SU-DHL-6 (cell line): ENCODE data around the gene MYH7B.

Experiments used
- H2AFZ ChIP-seq: fragments of 200-600 bp; sonication (generic); 2 replicates; pipeline ENCODE4 v1.6.1; 2014; ENCODE audit warnings: low read depth, mild to moderate bottlenecking, moderate library complexity, mixed read lengths, antibody characterized with exemption, low read length; ENCODE audit not compliant: severe bottlenecking
- H3F3A ChIP-seq: fragments of 200-600 bp; shearing (Covaris generic); 2 replicates; pipeline ENCODE4 v1.6.0; 2016; ENCODE audit warnings: antibody characterized with exemption, mild to moderate bottlenecking; ENCODE audit not compliant: insufficient read depth
- H3K27ac ChIP-seq: fragments of 200-600 bp; sonication (generic); 2 replicates; pipeline ENCODE4 v1.5.1; 2016; ENCODE audit warnings: low read depth, mild to moderate bottlenecking, low read length, moderate library complexity, mixed read lengths
- H3K27me3 ChIP-seq: fragments of 200-600 bp; sonication (generic), shearing (Covaris generic); 2 replicates; pipeline ENCODE4 v1.6.0; 2014; ENCODE audit warnings: mild to moderate bottlenecking, low read length
- H3K36me3 ChIP-seq: fragments of 200-600 bp; sonication (generic); 2 replicates; pipeline ENCODE4 v1.6.1; 2014; ENCODE audit warnings: mild to moderate bottlenecking, low read length, mixed read lengths
- H3K4me2 ChIP-seq: fragments of 300-600, 200-600 bp; shearing (Covaris generic), sonication (generic); 2 replicates; pipeline ENCODE4 v1.6.0; 2014; ENCODE audit warnings: low read length, low read depth, mild to moderate bottlenecking; ENCODE audit not compliant: poor library complexity, severe bottlenecking
- H3K4me3 ChIP-seq: fragments of 200-600 bp; sonication (generic); 2 replicates; pipeline ENCODE4 v1.5.1; 2014; ENCODE audit warnings: antibody characterized with exemption, low read length, mild to moderate bottlenecking, mixed read lengths; ENCODE audit not compliant: insufficient read depth, poor library complexity, severe bottlenecking
- H3K79me2 ChIP-seq: fragments of 200-600 bp; sonication (generic); 2 replicates; pipeline ENCODE4 v1.6.1; 2014; ENCODE audit warnings: mild to moderate bottlenecking, low read length, moderate library complexity; ENCODE audit not compliant: insufficient read depth
- H3K9ac ChIP-seq: fragments of 200-600 bp; sonication (generic); 2 replicates; pipeline ENCODE4 v1.7.0; 2014; ENCODE audit warnings: mild to moderate bottlenecking, low read length
- H3K9me2 ChIP-seq: fragments of 200-600 bp; sonication (generic); replicated peaks from 2 replicates; pipeline ENCODE4 v1.6.1; 2014; ENCODE audit warnings: low read length; ENCODE audit not compliant: insufficient read depth
- H3K9me3 ChIP-seq: fragments of 200-600 bp; sonication (generic); 2 replicates; pipeline ENCODE4 v1.6.1; 2014; ENCODE audit warnings: low read length, mixed read lengths; ENCODE audit not compliant: insufficient read depth
- H4K20me1 ChIP-seq: fragments of 200-600 bp; sonication (generic); 2 replicates; pipeline ENCODE4 v1.6.1; 2014; ENCODE audit warnings: low read depth, mild to moderate bottlenecking, antibody characterized with exemption, low read length, moderate library complexity, mixed read lengths
- EZH2phosphoT487 ChIP-seq: fragments of 200-600 bp; sonication (generic), shearing (Covaris generic); conservative IDR thresholded peaks from 2 replicates; pipeline ENCODE4 v1.6.1; 2018; ENCODE audit warnings: mild to moderate bottlenecking, antibody characterized with exemption, low read length, moderate library complexity, mixed read lengths
- TF ChIP-seq, protein P1 (sequence below): fragments of 200-600 bp; sonication (generic); IDR thresholded peaks from one replicate; pipeline ENCODE4 v1.5.1; 2017; ENCODE audit warnings: antibody characterized with exemption, mild to moderate bottlenecking, low read length, moderate library complexity; ENCODE audit not compliant: insufficient read depth, poor library complexity, severe bottlenecking

Gene MYH7B

DNA sequence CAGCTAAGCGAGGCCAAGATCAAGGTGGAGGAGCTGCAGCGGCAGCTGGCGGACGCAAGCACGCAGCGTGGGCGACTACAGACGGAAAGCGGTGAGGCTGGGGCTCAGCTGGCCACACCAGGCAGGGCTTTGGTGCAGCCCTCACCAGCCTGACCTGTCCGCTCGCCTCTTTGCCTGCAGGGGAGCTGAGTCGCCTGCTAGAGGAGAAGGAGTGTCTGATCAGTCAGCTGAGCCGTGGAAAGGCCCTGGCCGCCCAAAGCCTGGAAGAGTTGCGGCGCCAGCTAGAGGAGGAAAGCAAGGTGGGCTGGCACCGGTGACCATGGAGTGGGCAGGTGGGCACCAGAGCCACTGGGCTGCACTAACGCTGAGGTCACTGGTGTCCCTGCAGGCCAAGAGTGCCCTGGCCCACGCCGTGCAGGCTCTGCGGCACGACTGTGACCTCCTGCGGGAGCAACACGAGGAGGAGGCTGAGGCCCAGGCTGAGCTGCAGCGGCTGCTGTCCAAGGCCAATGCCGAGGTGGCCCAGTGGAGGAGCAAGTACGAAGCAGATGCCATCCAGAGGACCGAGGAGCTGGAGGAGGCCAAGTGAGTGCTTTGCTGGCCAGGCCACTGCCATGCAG lies 42.8 kb downstream of the MYH7B start:
- no peak overlapping the region for H3K4me3 ChIP-seq
- H3F3A ChIP-seq = no peaks in the 10 kb centered on the region
- no peak overlapping the region for H3K4me2 ChIP-seq
- no peak overlapping the region for H3K27ac ChIP-seq
- TF ChIP-seq, protein P1, sequence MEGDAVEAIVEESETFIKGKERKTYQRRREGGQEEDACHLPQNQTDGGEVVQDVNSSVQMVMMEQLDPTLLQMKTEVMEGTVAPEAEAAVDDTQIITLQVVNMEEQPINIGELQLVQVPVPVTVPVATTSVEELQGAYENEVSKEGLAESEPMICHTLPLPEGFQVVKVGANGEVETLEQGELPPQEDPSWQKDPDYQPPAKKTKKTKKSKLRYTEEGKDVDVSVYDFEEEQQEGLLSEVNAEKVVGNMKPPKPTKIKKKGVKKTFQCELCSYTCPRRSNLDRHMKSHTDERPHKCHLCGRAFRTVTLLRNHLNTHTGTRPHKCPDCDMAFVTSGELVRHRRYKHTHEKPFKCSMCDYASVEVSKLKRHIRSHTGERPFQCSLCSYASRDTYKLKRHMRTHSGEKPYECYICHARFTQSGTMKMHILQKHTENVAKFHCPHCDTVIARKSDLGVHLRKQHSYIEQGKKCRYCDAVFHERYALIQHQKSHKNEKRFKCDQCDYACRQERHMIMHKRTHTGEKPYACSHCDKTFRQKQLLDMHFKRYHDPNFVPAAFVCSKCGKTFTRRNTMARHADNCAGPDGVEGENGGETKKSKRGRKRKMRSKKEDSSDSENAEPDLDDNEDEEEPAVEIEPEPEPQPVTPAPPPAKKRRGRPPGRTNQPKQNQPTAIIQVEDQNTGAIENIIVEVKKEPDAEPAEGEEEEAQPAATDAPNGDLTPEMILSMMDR = no peak
- TF ChIP-seq EZH2phosphoT487 = no peak
- no peak overlapping the region for H2AFZ ChIP-seq
- no peaks in the 10 kb centered on the region for H3K36me3 ChIP-seq
- H3K79me2 ChIP-seq = no peaks in the 10 kb centered on the region
- no peaks in the 10 kb centered on the region for H3K9me2 ChIP-seq
- H3K27me3 ChIP-seq = no peaks in the 10 kb centered on the region
- no peaks in the 10 kb centered on the region for H3K9me3 ChIP-seq
- no peak overlapping the region for H3K9ac ChIP-seq
- H4K20me1 ChIP-seq = no peaks in the 10 kb centered on the region

DNA sequence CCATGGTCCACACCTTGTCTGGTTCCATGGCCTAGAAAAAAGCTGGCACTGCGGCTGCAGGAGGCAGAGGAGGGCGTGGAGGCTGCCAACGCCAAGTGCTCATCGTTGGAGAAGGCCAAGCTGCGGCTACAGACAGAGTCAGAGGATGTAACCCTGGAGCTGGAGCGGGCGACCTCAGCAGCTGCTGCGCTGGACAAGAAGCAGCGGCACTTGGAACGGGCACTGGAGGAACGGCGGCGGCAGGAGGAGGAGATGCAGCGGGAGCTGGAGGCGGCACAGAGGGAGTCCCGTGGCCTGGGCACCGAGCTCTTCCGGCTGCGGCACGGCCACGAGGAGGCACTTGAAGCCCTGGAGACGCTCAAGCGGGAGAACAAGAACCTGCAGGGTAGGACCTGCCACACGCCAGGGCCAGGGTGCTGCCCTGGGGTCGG lies 43.4 kb downstream of the MYH7B start:
- no peaks in the 10 kb centered on the region for H3K36me3 ChIP-seq
- no peak overlapping the region for H3K27ac ChIP-seq
- no peaks in the 10 kb centered on the region for H3K27me3 ChIP-seq

DNA sequence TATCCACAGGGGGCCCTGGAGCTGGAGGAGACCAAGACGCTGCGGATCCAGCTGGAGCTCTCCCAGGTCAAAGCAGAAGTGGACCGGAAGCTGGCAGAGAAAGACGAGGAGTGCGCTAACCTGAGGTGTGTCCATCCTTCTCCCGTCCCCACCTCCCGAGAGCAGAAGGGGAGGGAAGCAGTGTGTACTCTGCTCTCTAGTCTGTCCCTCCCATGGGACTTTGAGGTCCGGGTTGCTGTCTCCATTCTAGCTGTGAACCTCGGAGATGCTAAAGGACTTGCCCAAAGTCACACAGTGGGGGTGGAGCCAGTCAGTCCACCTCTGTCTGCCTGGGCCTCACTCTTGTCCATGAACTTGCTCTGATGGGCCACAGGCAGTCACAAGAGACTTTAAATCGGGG lies 44.1 kb downstream of the MYH7B start:
- Histone ChIP-seq H3K79me2 (no peaks in the 10 kb centered on the region), H3K27me3 (no peaks in the 10 kb centered on the region), H3K4me2 (no peak overlapping the region), H3K9me3 (no peaks in the 10 kb centered on the region), H3K36me3 (no peaks in the 10 kb centered on the region), H3K9ac (no peak overlapping the region), H3K9me2 (no peaks in the 10 kb centered on the region), H2AFZ (no peak overlapping the region), H3K4me3 (no peak overlapping the region), H3F3A (no peaks in the 10 kb centered on the region), H4K20me1 (no peaks in the 10 kb centered on the region), H3K27ac (no peak overlapping the region)
- TF ChIP-seq EZH2phosphoT487 = no peak
- TF ChIP-seq, protein P1 = no peak

More for the DNA sequence above, 43.4 kb downstream of the MYH7B start:
- Histone ChIP-seq H3K9me3 (no peaks in the 10 kb centered on the region), H3K79me2 (no peaks in the 10 kb centered on the region), H3K4me3 (no peak overlapping the region), H3K9me2 (no peaks in the 10 kb centered on the region), H4K20me1 (no peaks in the 10 kb centered on the region), H3K4me2 (no peak overlapping the region), H3K9ac (no peak overlapping the region), H2AFZ (no peak overlapping the region), H3F3A (no peaks in the 10 kb centered on the region)
- no peak for TF ChIP-seq EZH2phosphoT487
- TF ChIP-seq, protein P1 = no peak
